NCI-H82 treated with DMSO at 0.1 percent for 48 hours (cell line): Measurements from ENCODE around the gene LRMDA.

Experiments used
- DNase-seq: peaks from one replicate; lab custom pipeline; 2025; ENCODE audit not compliant: unreplicated experiment; lab: John Stamatoyannopoulos, UW

Gene LRMDA

DNA sequence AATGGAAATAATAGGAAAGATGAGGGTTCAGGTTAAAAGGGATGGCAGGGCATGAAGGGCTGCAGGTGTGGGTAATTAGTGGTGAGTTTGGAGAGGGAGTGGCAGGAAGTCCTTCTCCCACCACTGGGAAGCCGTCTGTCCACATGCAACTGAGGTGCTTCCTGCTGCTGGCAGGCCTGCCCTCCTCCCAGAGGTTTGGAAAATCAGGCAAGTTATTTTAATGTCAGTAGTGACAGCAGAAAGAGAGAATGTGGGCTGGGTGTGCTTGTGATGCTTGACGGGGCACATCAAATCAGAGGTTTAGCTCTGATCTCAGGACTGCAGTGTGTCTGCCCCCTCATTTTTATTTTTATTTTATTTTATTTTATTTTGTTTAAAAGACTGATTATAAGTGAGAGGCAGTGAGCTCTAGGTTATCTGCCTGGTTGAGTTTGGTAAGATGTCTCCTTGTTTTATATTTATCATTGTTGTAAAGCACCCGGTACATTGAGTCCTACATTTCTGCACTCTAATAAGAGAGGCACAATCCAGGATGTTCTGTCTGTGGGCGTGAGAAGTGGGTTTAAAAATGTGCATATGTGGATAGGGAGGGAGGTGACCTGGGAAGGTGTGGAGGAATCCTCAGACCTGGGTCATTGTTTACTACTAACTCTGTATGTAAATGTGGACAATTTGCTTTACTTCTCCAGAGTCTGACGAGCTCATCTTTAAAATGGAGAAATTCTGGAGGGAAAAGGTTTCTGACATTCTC lies 504.4 kb downstream of the LRMDA start:
- DNase-seq = no peak

DNA sequence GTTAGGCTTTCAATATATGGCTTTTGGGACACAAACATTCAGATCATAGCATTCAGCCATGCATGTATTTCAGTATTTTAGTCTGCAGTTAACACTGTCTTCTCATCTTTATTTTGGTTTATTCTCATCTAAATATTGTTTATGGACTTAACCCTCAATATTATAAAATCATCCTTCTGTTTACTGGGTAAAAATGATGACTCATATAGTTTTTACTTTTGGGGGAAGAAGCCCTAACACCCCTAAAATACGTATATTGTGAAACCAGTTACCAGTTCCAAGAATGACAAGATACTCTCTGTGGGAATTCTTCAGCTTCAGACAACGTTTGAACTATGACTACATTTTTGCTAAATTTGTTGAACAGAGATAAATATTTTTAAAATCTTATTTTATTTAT lies 505.4 kb downstream of the LRMDA start:
- no peak for DNase-seq

- no peak for DNase-seq
Measured at GRCh38 chr10:75937823-75938222, 506.4 kb downstream of the LRMDA start.

DNA sequence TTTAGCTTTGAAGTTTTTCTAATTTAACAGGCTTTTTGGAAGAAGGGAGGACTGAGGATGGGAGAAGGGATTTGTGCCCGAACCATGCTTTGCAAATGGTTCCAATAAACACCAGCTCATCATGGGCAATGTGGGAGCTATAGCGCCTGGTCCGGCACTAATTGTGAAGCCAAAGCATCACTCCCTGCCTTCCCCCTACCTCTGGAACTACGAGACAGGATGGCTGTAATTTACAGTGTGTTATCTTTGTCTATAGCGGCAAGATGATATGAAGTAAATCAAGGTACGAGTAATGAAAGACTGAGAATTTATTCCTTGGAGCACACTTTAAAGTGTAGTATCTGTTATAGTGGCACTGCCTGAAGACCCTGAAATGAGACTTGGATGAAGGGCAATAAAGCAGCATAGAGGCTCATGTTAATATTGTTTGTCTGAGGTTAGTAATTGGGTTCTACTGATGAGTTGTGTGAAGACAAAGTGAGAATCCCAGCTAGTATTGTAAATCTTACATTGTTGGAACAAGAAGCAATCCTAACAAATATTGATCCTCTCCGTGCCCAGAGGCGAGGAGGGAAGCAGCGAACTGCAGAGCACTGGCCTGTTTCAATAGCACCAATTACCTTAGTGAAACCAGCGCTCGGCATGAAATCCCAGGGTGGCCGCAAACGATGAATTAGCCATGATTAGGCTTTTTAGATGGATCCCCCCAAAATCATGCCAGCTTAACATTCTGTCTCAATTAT lies 507.1 kb downstream of the LRMDA start:
- no peak for DNase-seq

- no peak for DNase-seq
Measured at GRCh38 chr10:75939541-75939940, 508.1 kb downstream of the LRMDA start.

DNA sequence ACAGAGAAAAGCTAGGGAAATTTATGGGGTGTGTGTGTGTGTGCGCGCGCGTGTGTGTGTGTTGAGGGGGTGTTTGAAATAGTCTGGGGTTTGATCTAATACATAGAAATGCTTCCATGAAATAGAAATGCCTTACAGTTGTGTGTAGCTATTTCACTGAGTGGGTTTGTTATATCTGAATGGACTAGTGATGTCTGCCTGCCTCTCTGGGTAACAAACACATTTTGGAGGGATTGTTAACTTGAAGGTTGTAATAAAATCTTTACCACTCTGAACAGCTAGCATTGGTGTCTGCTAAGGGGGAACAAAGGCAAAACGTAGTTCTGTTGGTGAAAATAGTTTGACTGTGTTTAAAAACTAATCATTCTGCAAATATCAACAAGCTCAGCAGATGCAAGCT lies 509.3 kb downstream of the LRMDA start:
- DNase-seq = no peak

DNA sequence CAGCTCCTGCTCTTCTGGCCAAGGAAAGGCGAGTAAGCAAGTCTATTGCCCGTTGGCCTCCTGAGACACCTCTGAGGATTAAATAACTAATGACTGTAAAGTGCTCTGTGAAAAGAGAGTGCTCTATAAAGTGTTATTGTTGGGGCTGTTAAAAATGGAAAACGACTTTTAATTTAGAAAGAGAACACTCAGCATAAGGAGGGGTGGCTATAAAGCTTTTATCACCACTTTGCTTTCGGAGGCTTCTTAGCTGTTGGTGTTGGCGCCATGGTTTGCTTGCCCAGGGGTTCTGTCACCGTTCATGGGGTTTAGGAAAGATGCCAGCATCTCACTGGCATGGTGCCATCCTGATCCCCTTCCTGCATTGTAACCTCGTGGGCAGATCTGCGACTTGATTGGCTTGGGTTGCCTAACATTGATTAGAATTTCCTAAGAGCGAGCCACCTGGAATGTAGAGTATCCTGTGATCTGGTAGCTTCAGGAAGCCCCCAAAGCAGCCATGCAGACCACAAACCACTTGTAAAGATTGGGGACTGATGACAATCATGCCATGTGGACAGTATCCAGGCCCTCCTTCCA lies 509.9 kb downstream of the LRMDA start:
- DNase-seq = no peak

DNA sequence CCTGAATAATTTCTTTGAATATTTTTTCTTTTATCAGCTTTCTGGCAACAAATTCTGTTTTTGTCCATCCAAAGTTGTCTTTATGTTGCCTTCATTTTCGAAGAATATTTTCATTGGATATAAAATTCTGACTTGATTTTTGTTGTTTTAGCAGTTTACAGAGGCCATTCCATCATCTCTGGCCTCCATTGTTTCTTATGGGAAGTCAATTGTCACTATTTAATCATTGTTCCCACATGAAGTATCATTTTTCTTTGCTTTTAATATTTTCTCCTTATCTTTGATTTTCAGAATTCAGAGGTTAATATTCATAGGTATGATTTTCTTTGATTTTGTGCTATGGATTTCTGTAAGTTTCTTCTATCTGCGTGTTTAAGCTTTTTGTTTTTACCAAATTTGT lies 512.6 kb downstream of the LRMDA start:
- DNase-seq = no peak

GRCh38 chr10:75948583-75948982 lies 517.2 kb downstream of the LRMDA start:
- no peak for DNase-seq

- DNase-seq = no peak
Measured at GRCh38 chr10:75950307-75950706, 518.9 kb downstream of the LRMDA start.

GRCh38 chr10:75950997-75951589 lies 519.7 kb downstream of the LRMDA start:
- DNase-seq = peak; percentile 74

DNA sequence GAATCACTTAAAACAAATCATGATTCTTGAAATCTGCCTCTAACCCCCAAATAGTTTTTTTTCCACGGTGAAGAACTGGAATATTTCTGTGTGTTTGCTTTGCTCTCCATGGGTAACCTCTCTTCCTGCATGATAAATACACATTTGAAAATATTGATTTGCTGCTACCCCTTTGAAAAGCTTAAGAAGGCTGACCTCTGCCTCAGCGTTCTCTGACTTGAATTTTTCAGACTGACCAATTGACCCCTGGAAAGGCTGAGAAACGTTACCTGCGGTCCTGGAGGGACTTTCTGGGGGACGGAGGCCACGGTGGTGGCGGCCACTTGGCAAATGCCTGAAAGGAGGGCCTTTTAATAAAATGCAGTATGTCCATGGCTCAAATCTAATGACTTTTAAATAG lies 520.2 kb downstream of the LRMDA start:
- no peak for DNase-seq

DNA sequence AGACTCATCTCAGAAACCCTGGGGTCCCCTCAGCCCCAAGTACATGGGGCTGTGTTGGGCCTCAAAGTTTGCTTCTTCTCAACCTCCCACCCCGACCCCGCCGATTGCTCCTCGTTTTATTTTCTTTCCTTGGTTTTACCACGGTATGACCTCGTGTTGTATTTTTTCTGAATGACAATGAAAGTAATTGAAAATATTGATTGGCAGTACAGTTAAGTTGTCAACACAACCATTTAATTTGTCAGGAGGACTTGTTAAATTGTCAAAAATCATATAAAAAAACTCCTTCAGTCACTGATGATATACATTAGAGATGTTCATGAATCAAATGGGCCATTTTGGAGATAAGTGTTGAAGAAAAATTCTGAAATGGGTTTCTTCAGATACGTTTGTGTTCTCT lies 520.7 kb downstream of the LRMDA start:
- DNase-seq = no peak

- DNase-seq = no peak
Measured at GRCh38 chr10:75954486-75954885, 523.1 kb downstream of the LRMDA start.

GRCh38 chr10:75955973-75956502 lies 524.6 kb downstream of the LRMDA start:
- DNase-seq = no peak

DNA sequence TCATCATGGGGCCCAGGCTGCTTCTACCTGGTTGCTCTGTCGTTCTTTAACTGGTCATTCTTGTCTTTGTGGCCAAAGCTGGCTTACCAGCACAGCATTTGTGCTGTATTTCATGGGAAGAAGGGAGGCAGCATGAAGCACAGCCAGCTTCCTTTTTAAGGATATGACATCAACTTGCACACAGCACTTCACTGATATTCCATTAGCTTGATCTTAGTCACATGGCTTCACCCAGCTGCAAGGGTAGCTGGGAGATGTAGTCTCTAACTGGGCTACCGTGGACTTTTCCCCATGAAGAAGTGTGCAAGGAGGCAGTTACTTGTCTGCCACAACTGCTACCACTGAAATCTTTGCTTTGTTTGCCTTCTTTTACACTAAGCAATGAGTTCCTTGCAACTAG lies 525.2 kb downstream of the LRMDA start:
- DNase-seq = no peak

- peak; percentile 64 for DNase-seq
Measured at GRCh38 chr10:75957314-75958120, 526.1 kb downstream of the LRMDA start.

DNA sequence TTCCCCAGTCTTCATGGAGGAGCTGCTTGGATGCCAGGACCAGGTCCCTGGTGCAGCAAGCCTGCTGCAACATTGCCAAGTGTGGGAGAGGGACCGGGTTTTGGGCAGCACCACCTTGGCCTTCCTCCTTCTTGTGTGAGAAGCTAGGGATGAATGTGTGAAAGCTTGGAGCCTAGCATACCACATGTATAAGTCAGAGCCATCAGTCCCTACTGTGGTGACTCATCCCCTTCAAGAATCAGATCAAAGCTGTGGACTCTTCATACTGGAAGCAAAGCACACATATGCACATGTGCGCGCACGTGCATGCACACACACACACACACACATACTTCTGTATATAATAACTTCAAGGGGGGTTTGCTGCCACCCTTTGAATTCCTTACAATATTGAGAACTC lies 527.8 kb downstream of the LRMDA start:
- no peak for DNase-seq

DNA sequence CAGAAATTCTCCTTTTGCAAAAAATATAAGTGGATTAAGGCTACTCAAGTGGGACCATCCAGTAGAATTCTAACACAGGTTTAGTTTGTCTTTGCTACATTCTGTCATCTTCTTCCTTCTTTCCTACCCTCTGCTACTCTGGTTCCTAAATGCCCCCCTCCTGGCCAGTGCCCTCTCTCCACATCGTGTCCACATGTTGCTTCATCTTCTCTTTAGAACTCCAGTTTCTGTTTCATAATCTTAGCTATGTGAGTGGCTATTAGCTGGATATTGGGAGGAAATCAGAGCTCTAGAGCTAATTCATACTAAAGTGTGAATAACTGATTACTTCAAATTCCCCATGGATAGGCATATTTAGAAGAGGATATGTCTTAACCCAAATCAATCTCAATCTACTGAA lies 528.5 kb downstream of the LRMDA start:
- DNase-seq = no peak

- DNase-seq = no peak
Measured at GRCh38 chr10:75962395-75963061, 531.1 kb downstream of the LRMDA start.
